Activated naive CD4-positive, alpha-beta T cell treated with anti-CD3 and anti-CD28 coated beads, Interleukin-2, amount 50 U/mL, for 72 hours (primary cell): Measurements from ENCODE around the gene PLCB4. TPM values are rescaled to one million over a fixed set of nuclear protein-coding genes. Genes with fewer than 3 reads are reported as not detected.

Source experiments
- ATAC-seq, 2 donors: fragments of 150-1000 bp; cut with Tn5 transposase; 2 replicates each; pipeline ENCODE4 v1.10.0; 2021; ENCODE audit warnings: mild to moderate bottlenecking in 2 of 2, moderate library complexity in 2 of 2
- DNase-seq, 2 donors: peaks; one replicate each; pipeline ENCODE4 v3.0.0; 2021 to 2022; ENCODE audit warnings: low spot score in 2 of 2
- H3K27ac Mint-ChIP-seq, 2 donors: one replicate each; pipeline ENCODE4 v1.8.0; 2022; ENCODE audit warnings: mild to moderate bottlenecking in 2 of 2, mixed read lengths in 2 of 2
- H3K36me3 Mint-ChIP-seq, 2 donors: one replicate each; pipeline ENCODE4 v1.8.0; 2022; ENCODE audit warnings: mixed read lengths in 2 of 2
- H3K9me3 Mint-ChIP-seq, 2 donors: one replicate each; pipeline ENCODE4 v1.8.0; 2022; ENCODE audit warnings: mixed read lengths in 2 of 2
- total RNA-seq, 2 donors: library from RNA; stranded (reverse); gene quantifications; one replicate each; pipeline ENCODE4 v1.2.3, GENCODE V29; 2022

Gene PLCB4
- total RNA-seq, 2 donors from 2014 or later, result not detected

- Mint-ChIP-seq H3K36me3 (no peaks in the 10 kb centered on the region), H3K9me3 (peaks cover 6 to 7% of the 10 kb centered on the region in 2 donors), H3K27ac (no peak overlapping the region)
- no peak for ATAC-seq
- DNase-seq, result no peak
These were observed 376.0 kb downstream of the PLCB4 start for GRCh38 chr20:9444921-9445320.

- H3K36me3 Mint-ChIP-seq, result no peaks in the 10 kb centered on the region
- no peak for DNase-seq
- no peaks in the 10 kb centered on the region for H3K9me3 Mint-ChIP-seq
- no peak for ATAC-seq
- no peak overlapping the region for H3K27ac Mint-ChIP-seq
These were observed 378.3 kb downstream of the PLCB4 start for GRCh38 chr20:9447182-9447581.

GRCh38 chr20:9453201-9453600, 384.3 kb downstream of the PLCB4 start:
- Mint-ChIP-seq H3K36me3 (no peaks in the 10 kb centered on the region), H3K9me3 (peaks cover 0 to 3% of the 10 kb centered on the region in 2 donors), H3K27ac (no peak overlapping the region)
- DNase-seq, result no peak
- no peak for ATAC-seq

GRCh38 chr20:9454791-9455190, 385.9 kb downstream of the PLCB4 start:
- H3K9me3 Mint-ChIP-seq, result peaks cover 0 to 3% of the 10 kb centered on the region in 2 donors
- H3K27ac Mint-ChIP-seq, result no peak overlapping the region
- DNase-seq (no peak), ATAC-seq (no peak)
- H3K36me3 Mint-ChIP-seq, result no peaks in the 10 kb centered on the region

- H3K27ac Mint-ChIP-seq, result no peak overlapping the region
- no peak for ATAC-seq
- H3K36me3 Mint-ChIP-seq, result no peaks in the 10 kb centered on the region
- no peak for DNase-seq
- H3K9me3 Mint-ChIP-seq, result peaks cover 0 to 3% of the 10 kb centered on the region in 2 donors
These were observed 388.2 kb downstream of the PLCB4 start for GRCh38 chr20:9457136-9457535.

- Mint-ChIP-seq H3K9me3 (peaks cover 5 to 6% of the 10 kb centered on the region in 2 donors), H3K36me3 (no peaks in the 10 kb centered on the region), H3K27ac (no peak overlapping the region)
- DNase-seq (no peak), ATAC-seq (no peak)
These were observed 389.4 kb downstream of the PLCB4 start for GRCh38 chr20:9458138-9458796.

- Mint-ChIP-seq H3K27ac (no peak overlapping the region), H3K9me3 (peaks cover 15 to 17% of the 10 kb centered on the region in 2 donors), H3K36me3 (peaks cover 0 to 7% of the 10 kb centered on the region in 2 donors)
- ATAC-seq, result no peak
- DNase-seq, result no peak
These were observed 391.6 kb downstream of the PLCB4 start for GRCh38 chr20:9460518-9460917.

GRCh38 chr20:9467995-9468394, 399.1 kb downstream of the PLCB4 start:
- H3K36me3 Mint-ChIP-seq, result peaks cover 6 to 7% of the 10 kb centered on the region in 2 donors
- ATAC-seq (no peak), DNase-seq (no peak)
- H3K9me3 Mint-ChIP-seq, result peaks cover 14 to 15% of the 10 kb centered on the region in 2 donors
- no peak overlapping the region for H3K27ac Mint-ChIP-seq

- Mint-ChIP-seq H3K36me3 (no peaks in the 10 kb centered on the region), H3K9me3 (peaks cover 0 to 4% of the 10 kb centered on the region in 2 donors), H3K27ac (no peak overlapping the region)
- DNase-seq (no peak), ATAC-seq (no peak)
These were observed 406.0 kb downstream of the PLCB4 start for GRCh38 chr20:9474835-9475415.

GRCh38 chr20:9475456-9475855, 406.6 kb downstream of the PLCB4 start:
- peaks cover 0 to 4% of the 10 kb centered on the region in 2 donors for H3K9me3 Mint-ChIP-seq
- H3K27ac Mint-ChIP-seq, result no peak overlapping the region
- DNase-seq, result no peak
- ATAC-seq, result no peak
- H3K36me3 Mint-ChIP-seq, result no peaks in the 10 kb centered on the region

GRCh38 chr20:9476174-9476573, 407.3 kb downstream of the PLCB4 start:
- no peak for ATAC-seq
- no peak for DNase-seq
- Mint-ChIP-seq H3K36me3 (no peaks in the 10 kb centered on the region), H3K27ac (no peak overlapping the region), H3K9me3 (peaks cover 0 to 4% of the 10 kb centered on the region in 2 donors)

- Mint-ChIP-seq H3K27ac (no peak overlapping the region), H3K36me3 (no peaks in the 10 kb centered on the region), H3K9me3 (peaks cover 0 to 4% of the 10 kb centered on the region in 2 donors)
- DNase-seq (no peak), ATAC-seq (no peak)
These were observed 407.8 kb downstream of the PLCB4 start for GRCh38 chr20:9476637-9477036.

GRCh38 chr20:9478771-9479170, 409.9 kb downstream of the PLCB4 start:
- Mint-ChIP-seq H3K27ac (no peak overlapping the region), H3K36me3 (no peaks in the 10 kb centered on the region), H3K9me3 (peaks cover 5% of the 10 kb centered on the region in 2 donors)
- ATAC-seq, result no peak
- no peak for DNase-seq

- H3K9me3 Mint-ChIP-seq, result peaks cover 5% of the 10 kb centered on the region in 2 donors
- no peak overlapping the region for H3K27ac Mint-ChIP-seq
These were observed 411.2 kb downstream of the PLCB4 start for GRCh38 chr20:9480066-9480465.

GRCh38 chr20:9482180-9482579, 413.3 kb downstream of the PLCB4 start:
- Mint-ChIP-seq H3K9me3 (peaks cover 5 to 8% of the 10 kb centered on the region in 2 donors), H3K27ac (no peak overlapping the region), H3K36me3 (no peaks in the 10 kb centered on the region)
- DNase-seq (no peak), ATAC-seq (no peak)

More at GRCh38 chr20:9480066-9480465, 411.2 kb downstream of the PLCB4 start:
- no peak for ATAC-seq
- no peak for DNase-seq
- no peaks in the 10 kb centered on the region for H3K36me3 Mint-ChIP-seq

GRCh38 chr20:9483131-9483530, 414.2 kb downstream of the PLCB4 start:
- DNase-seq (no peak), ATAC-seq (no peak)
- Mint-ChIP-seq H3K9me3 (peaks cover 5 to 8% of the 10 kb centered on the region in 2 donors), H3K27ac (no peak overlapping the region), H3K36me3 (no peaks in the 10 kb centered on the region)

GRCh38 chr20:9485614-9486340, 416.9 kb downstream of the PLCB4 start:
- H3K9me3 Mint-ChIP-seq, result peaks cover 5 to 15% of the 10 kb centered on the region in 2 donors
- H3K27ac Mint-ChIP-seq, result no peak overlapping the region
- no peaks in the 10 kb centered on the region for H3K36me3 Mint-ChIP-seq
- DNase-seq (no peak), ATAC-seq (no peak)
